Gastroesophageal sphincter (tissue), 3 donors: ENCODE results near the gene OMP.

ENCODE experiments used
- POLR2A ChIP-seq, 2 donors: fragments of 450-650 bp; IDR thresholded peaks; one replicate each; pipeline ENCODE4 v1.6.1; 2017; ENCODE audit warnings: antibody characterized with exemption in 2 of 2, mild to moderate bottlenecking in 2 of 2, moderate library complexity in 1 of 2
- TF ChIP-seq, protein P1 (sequence below), 4 experiments: fragments of 200-600 bp in 2 of 4; fragments of 450-650 bp in 2 of 4; sonication (generic) in 1 of 4; IDR thresholded peaks; one replicate each; pipeline ENCODE4 v1.5.1; 2017 to 2019; ENCODE audit warnings: antibody characterized with exemption in 4 of 4, mild to moderate bottlenecking in 2 of 4, moderate library complexity in 2 of 4

DNA sequence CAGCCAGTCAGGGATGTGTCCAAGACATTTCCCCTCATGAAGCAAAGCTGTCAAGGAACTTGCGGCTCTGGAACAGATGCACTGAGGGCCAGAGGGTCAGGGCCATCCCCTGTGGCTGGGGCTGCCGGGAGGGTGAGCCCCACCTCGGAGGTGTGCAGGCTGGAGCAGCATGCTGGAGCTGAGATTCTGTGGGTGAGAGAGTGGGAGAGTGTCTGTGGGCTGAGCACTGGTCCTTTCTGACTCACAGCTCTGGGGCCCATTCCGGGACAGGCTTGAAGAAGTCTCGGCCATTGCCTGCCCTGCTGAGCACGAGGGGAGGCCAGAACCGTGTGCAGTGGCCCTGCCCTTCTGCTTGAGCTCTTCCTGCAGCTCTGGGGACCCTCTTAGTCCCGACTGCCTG is 2.1 kb downstream of the OMP start:
- TF ChIP-seq, protein P1, sequence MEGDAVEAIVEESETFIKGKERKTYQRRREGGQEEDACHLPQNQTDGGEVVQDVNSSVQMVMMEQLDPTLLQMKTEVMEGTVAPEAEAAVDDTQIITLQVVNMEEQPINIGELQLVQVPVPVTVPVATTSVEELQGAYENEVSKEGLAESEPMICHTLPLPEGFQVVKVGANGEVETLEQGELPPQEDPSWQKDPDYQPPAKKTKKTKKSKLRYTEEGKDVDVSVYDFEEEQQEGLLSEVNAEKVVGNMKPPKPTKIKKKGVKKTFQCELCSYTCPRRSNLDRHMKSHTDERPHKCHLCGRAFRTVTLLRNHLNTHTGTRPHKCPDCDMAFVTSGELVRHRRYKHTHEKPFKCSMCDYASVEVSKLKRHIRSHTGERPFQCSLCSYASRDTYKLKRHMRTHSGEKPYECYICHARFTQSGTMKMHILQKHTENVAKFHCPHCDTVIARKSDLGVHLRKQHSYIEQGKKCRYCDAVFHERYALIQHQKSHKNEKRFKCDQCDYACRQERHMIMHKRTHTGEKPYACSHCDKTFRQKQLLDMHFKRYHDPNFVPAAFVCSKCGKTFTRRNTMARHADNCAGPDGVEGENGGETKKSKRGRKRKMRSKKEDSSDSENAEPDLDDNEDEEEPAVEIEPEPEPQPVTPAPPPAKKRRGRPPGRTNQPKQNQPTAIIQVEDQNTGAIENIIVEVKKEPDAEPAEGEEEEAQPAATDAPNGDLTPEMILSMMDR (IDR thresholded peaks at IDR 0.05), result no peak
- TF ChIP-seq POLR2A (IDR thresholded peaks at IDR 0.05), result no peak
